Mammary epithelial cell (primary cell): ENCODE data around the gene GAB2.

Source experiments
- CTCF ChIP-seq, 2 donors: IDR thresholded peaks in 1 of 2; conservative IDR thresholded peaks in 1 of 2; 2 replicates each; pipeline ENCODE4 v1.5.1; 2011 to 2012; ENCODE audit warnings: inconsistent platforms in 2 of 2, low read length in 2 of 2, mild to moderate bottlenecking in 2 of 2, control low read depth in 1 of 2, low read depth in 1 of 2; ENCODE audit not compliant: insufficient read depth in 1 of 2; ENCODE audit errors: extremely low read depth in 1 of 2
- EZH2 ChIP-seq: IDR thresholded peaks from 2 replicates; pipeline ENCODE4 v1.6.1; 2012; ENCODE audit warnings: low read length, inconsistent platforms, borderline replicate concordance

- TF ChIP-seq CTCF (conservative IDR thresholded peaks at IDR 0.05 in 1 of 2, IDR thresholded peaks at IDR 0.05 in 1 of 2; ENCODE audit: extremely low read depth in 1 of 2, insufficient read depth in 1 of 2, low read depth in 1 of 2, low read length in 2 of 2) = no peak
- no peak for TF ChIP-seq EZH2
Observed at GRCh38 chr11:78256962-78257361, 160.7 kb downstream of the GAB2 start.
